ENCODE data around the gene TLE5. TPM values are rescaled to one million over a fixed set of nuclear protein-coding genes. Genes with fewer than 3 reads are reported as not detected.
A peak's percentile ranks its signal among the peaks of the same experiment; 100 is the strongest.
"Not testable (repeated sequence)": the region's sequence is repeated elsewhere in the genome, so short reads cannot be mapped to it uniquely, and the experiment has no call there.

Gene TLE5
- total and polyA plus RNA-seq, 8 donors, result 126 to 688 (median 339) TPM

- H3K4me3 ChIP-seq, result no peak overlapping the region
- peaks cover 0 to 13% (median 0%) of the 10 kb centered on the region in 3 donors for H3K27me3 ChIP-seq
- WGBS, 5 donors, result 81 to 86% (median 83%) methylated on average over 5 of the region's 5 CpGs
- no peak overlapping the region for H3K27ac ChIP-seq
- H3K4me1 ChIP-seq, result peaks cover 17 to 41% (median 30%) of the 10 kb centered on the region in 4 donors
- no peak for DNase-seq
- no peak for TF ChIP-seq CTCF (IDR thresholded peaks at IDR 0.05)
- TF ChIP-seq POLR2AphosphoS5 (IDR thresholded peaks at IDR 0.05), result no peak
- TF ChIP-seq EP300 (IDR thresholded peaks at IDR 0.05), result no peak
- no peak for TF ChIP-seq POLR2A (IDR thresholded peaks at IDR 0.05)
- H3K9me3 ChIP-seq, result no peaks in the 10 kb centered on the region
- intact Hi-C loops (cut with DNase I; ENCODE audit: low total_unique reads), result no loop called here
- no peaks in the 10 kb centered on the region for H3K36me3 ChIP-seq
Measured at GRCh38 chr19:3039125-3039524, 23.2 kb downstream of the TLE5 start.

- Histone ChIP-seq H3K4me1 (peaks cover 18 to 48% (median 33%) of the 10 kb centered on the region in 4 donors), H3K27ac (no peak overlapping the region), H3K9me3 (no peaks in the 10 kb centered on the region), H3K27me3 (peaks cover 0 to 13% (median 0%) of the 10 kb centered on the region in 3 donors), H3K36me3 (no peaks in the 10 kb centered on the region), H3K4me3 (no peak overlapping the region)
- TF ChIP-seq EP300 (IDR thresholded peaks at IDR 0.05) (no peak), POLR2AphosphoS5 (IDR thresholded peaks at IDR 0.05) (no peak), CTCF (IDR thresholded peaks at IDR 0.05) (no peak), POLR2A (IDR thresholded peaks at IDR 0.05) (no peak)
- DNase-seq, result no peak
- WGBS, 5 donors, result 69 to 87% (median 81%) methylated on average over 5 of the region's 5 CpGs
- intact Hi-C loops (cut with DNase I; ENCODE audit: low total_unique reads), result no loop called here
Measured at GRCh38 chr19:3038214-3038613, 24.1 kb downstream of the TLE5 start.

- 63 to 68% (median 65%) methylated on average over 14 of the region's 14 CpGs for WGBS, 5 donors
- H3K27me3 ChIP-seq; intact Hi-C loops (cut with DNase I; ENCODE audit: low total_unique reads); DNase-seq; H3K9me3 ChIP-seq; H3K36me3 ChIP-seq: not testable (repeated sequence)
- H3K4me1 ChIP-seq, result peaks cover 18 to 40% (median 29%) of the 10 kb centered on the region in 4 donors
- H3K4me3 ChIP-seq, result peak overlapping the region in 1 of 4 donors; percentile 56
- H3K27ac ChIP-seq, result peak overlapping the region; percentile 79 to 95 (median 94)
Measured at GRCh38 chr19:3036977-3037544, 25.2 kb downstream of the TLE5 start.

- H3K27ac ChIP-seq, result peak overlapping the region; percentile 79 to 95 (median 94)
- no peaks in the 10 kb centered on the region for H3K9me3 ChIP-seq
- TF ChIP-seq POLR2AphosphoS5 (IDR thresholded peaks at IDR 0.05) (peak in 2 of 3 donors; percentile 46 to 65), POLR2A (IDR thresholded peaks at IDR 0.05) (no peak), CTCF (IDR thresholded peaks at IDR 0.05) (peak in 1 of 7 experiments; percentile 6), EP300 (IDR thresholded peaks at IDR 0.05) (no peak)
- intact Hi-C loops (cut with DNase I; ENCODE audit: low total_unique reads), result no loop called here
- H3K4me3 ChIP-seq, result peak overlapping the region; percentile 56 to 63 (median 58)
- H3K36me3 ChIP-seq, result no peaks in the 10 kb centered on the region
- peak; percentile 95 to 98 for DNase-seq
- H3K27me3 ChIP-seq, result peaks cover 0 to 2% (median 0%) of the 10 kb centered on the region in 3 donors
- peaks cover 18 to 34% (median 26%) of the 10 kb centered on the region in 4 donors for H3K4me1 ChIP-seq
- 1 to 2% (median 1%) methylated on average over 30 to 44 of the region's 44 CpGs for WGBS, 5 donors
Measured at GRCh38 chr19:3036119-3036976, 25.9 kb downstream of the TLE5 start.

All from stomach (tissue), 9 donors.